ENCODE data around the gene TXK. TPM values are rescaled to one million over a fixed set of nuclear protein-coding genes. Genes with fewer than 3 reads are reported as not detected.

Gene TXK
- 1 to 10 TPM in 1 of 2 donors, under 1 TPM in 1; 0.46 to 4.8 TPM for total RNA-seq

DNA sequence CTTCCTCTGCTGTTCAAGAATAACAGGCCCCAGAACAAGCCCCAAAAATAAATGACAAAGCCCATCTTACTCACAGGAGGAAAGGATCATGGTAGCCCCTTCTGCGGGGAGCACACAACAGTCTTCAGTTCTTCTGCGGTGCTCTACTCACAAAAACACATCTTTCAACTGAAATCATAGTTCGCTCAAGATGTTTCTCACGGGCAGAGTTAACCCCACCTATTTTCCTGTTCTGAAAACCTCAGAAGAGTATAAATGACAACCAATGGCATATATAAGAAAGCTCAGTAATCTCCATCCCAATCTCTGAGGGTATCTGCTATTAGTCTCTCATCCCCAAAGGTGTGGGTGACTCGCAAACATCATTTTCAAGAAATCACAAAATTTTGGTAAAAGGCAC is at the start of gene TXK:
TXK (minus strand) TSS at position 170 of the 400 bp plus-strand sequence; CDS start at position 90, 80 bp downstream.
- no peaks in the 10 kb centered on the region for H3K9me3 ChIP-seq
- H3K36me3 ChIP-seq, result no peaks in the 10 kb centered on the region
- H3K4me1 ChIP-seq (replicated peaks), result no peaks in the 10 kb centered on the region
- 91% methylated on average over 5 of the region's 5 CpGs for WGBS
- H3K27ac ChIP-seq, result no peak within 1 kb of the TSS
- DNase-seq (ENCODE audit: low spot score), result no peak
- intact Hi-C loops (cut with DNase I), result no loop called here
- TF ChIP-seq POLR2A (IDR thresholded peaks at IDR 0.05) (no peak), POLR2AphosphoS5 (IDR thresholded peaks at IDR 0.05) (no peak)
- TF ChIP-seq, protein P1, sequence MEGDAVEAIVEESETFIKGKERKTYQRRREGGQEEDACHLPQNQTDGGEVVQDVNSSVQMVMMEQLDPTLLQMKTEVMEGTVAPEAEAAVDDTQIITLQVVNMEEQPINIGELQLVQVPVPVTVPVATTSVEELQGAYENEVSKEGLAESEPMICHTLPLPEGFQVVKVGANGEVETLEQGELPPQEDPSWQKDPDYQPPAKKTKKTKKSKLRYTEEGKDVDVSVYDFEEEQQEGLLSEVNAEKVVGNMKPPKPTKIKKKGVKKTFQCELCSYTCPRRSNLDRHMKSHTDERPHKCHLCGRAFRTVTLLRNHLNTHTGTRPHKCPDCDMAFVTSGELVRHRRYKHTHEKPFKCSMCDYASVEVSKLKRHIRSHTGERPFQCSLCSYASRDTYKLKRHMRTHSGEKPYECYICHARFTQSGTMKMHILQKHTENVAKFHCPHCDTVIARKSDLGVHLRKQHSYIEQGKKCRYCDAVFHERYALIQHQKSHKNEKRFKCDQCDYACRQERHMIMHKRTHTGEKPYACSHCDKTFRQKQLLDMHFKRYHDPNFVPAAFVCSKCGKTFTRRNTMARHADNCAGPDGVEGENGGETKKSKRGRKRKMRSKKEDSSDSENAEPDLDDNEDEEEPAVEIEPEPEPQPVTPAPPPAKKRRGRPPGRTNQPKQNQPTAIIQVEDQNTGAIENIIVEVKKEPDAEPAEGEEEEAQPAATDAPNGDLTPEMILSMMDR (IDR thresholded peaks at IDR 0.05), result no peak
- H3K4me3 ChIP-seq, result no peak within 1 kb of the TSS
- no peaks in the 10 kb centered on the region for H3K27me3 ChIP-seq (replicated peaks; ENCODE audit: insufficient read depth)

DNA sequence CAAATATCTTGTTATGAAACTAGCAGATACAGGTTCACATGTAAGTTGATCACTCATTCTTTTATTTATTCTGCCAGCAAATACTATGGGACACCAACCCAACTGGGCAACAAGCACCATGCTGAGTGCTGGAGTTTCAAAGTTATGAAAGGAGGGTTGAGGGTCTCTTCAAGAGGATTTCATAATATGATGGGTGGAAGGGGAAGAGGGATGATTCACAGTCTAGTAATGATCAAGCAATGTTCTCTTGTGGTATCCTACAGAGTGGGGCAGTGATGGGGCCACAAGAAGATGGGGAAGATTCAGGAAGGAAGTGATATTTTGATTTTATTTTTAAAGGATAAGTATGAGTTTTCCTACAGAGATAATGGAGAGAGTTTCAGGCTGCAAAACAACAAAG is 46.2 kb upstream of the TXK start:
- Histone ChIP-seq H3K27ac (no peak overlapping the region), H3K4me1 (replicated peaks) (no peaks in the 10 kb centered on the region), H3K36me3 (no peaks in the 10 kb centered on the region), H3K27me3 (replicated peaks; ENCODE audit: insufficient read depth) (no peaks in the 10 kb centered on the region), H3K9me3 (no peaks in the 10 kb centered on the region), H3K4me3 (no peak overlapping the region)
- no peak for DNase-seq (ENCODE audit: low spot score)
- TF ChIP-seq POLR2A (IDR thresholded peaks at IDR 0.05) (no peak), POLR2AphosphoS5 (IDR thresholded peaks at IDR 0.05) (no peak)
- TF ChIP-seq, protein P1 (IDR thresholded peaks at IDR 0.05), result no peak
- intact Hi-C loops (cut with DNase I), result no loop called here

DNA sequence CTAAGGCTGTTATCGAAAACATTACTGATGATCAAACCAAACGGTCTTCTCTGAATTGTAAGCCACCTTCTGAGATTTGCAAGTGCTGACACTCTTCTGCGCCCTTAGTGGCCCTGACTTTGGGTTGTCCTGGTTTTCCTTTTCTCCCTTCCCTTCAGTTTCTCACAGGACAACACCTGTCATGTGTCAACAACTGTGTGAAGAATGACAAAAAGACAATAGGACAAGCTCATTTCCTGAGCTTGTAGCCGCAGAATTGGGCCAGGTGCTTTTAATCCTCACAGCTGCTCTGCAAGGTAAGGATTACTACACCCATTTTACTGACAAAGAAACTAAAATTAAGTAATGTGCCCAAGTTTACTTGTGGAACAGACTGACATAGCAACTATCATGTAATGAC is 44.9 kb upstream of the TXK start:
- Histone ChIP-seq H3K27me3 (replicated peaks; ENCODE audit: insufficient read depth) (no peaks in the 10 kb centered on the region), H3K27ac (no peak overlapping the region), H3K9me3 (no peaks in the 10 kb centered on the region), H3K36me3 (no peaks in the 10 kb centered on the region), H3K4me3 (no peak overlapping the region), H3K4me1 (replicated peaks) (no peaks in the 10 kb centered on the region)
- DNase-seq (ENCODE audit: low spot score), result no peak
- intact Hi-C loops (cut with DNase I), result no loop called here
- TF ChIP-seq POLR2A (IDR thresholded peaks at IDR 0.05) (no peak), POLR2AphosphoS5 (IDR thresholded peaks at IDR 0.05) (no peak)
- TF ChIP-seq, protein P1 (IDR thresholded peaks at IDR 0.05), result no peak
- WGBS, result 96% methylated on average over 4 of the region's 4 CpGs

DNA sequence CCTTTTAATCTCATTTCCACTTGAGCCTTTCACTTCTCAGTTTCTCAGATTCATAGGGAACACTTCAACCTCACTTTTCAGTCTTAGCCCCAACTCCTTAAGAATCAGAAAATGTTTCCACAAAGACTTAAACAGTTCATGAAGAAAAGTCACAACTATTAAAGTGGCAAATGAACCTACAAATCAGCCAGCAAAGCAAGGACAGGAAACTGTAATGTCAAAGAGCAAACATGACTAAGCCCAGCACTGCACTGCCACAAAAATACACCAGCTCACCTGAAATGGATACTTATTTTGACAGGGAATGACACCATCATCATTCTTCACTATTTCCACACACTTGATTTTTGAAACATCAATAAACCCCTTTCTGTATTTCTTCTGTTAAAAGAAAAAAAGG is 41.8 kb upstream of the TXK start:
- intact Hi-C loops (cut with DNase I), result no loop called here
- Histone ChIP-seq H3K9me3 (no peaks in the 10 kb centered on the region), H3K4me1 (replicated peaks) (no peaks in the 10 kb centered on the region), H3K27ac (no peak overlapping the region), H3K36me3 (no peaks in the 10 kb centered on the region), H3K4me3 (no peak overlapping the region), H3K27me3 (replicated peaks; ENCODE audit: insufficient read depth) (no peaks in the 10 kb centered on the region)
- no peak for DNase-seq (ENCODE audit: low spot score)
- no peak for TF ChIP-seq POLR2A (IDR thresholded peaks at IDR 0.05)
- TF ChIP-seq, protein P1 (IDR thresholded peaks at IDR 0.05), result no peak
- no peak for TF ChIP-seq POLR2AphosphoS5 (IDR thresholded peaks at IDR 0.05)

DNA sequence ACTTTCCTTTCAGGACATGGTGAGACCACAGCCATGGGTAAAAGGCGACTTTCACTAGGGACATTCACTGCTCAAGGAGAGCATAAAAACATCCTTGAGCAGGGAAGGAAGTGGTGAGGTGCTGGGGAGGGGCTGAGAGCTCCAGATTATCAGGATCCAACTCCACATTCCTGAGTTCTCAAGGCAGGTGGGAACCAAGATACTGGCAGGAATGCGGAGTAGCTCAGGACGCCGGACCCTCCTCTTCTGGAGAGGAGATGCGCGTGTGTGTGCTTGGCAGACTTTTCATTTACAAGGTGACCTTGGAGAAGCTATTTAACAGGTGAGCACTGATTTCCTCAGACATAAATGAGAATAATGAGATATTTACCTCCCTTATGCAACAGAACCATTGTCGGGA is 41.3 kb upstream of the TXK start:
- no peaks in the 10 kb centered on the region for H3K27me3 ChIP-seq (replicated peaks; ENCODE audit: insufficient read depth)
- WGBS, result 79% methylated on average over 7 of the region's 7 CpGs
- H3K36me3 ChIP-seq, result no peaks in the 10 kb centered on the region
- H3K4me3 ChIP-seq, result no peak overlapping the region
- intact Hi-C loops (cut with DNase I), result no loop called here
- no peaks in the 10 kb centered on the region for H3K9me3 ChIP-seq
- no peak for DNase-seq (ENCODE audit: low spot score)
- no peak overlapping the region for H3K27ac ChIP-seq
- no peaks in the 10 kb centered on the region for H3K4me1 ChIP-seq (replicated peaks)
- TF ChIP-seq POLR2AphosphoS5 (IDR thresholded peaks at IDR 0.05), result no peak
- TF ChIP-seq POLR2A (IDR thresholded peaks at IDR 0.05), result no peak
- TF ChIP-seq, protein P1 (IDR thresholded peaks at IDR 0.05), result no peak

Measured in prostate gland (tissue), 2 donors.